ENCODE results near the gene CACNG1. TPM values are rescaled to one million over a fixed set of nuclear protein-coding genes. Genes with fewer than 3 reads are reported as not detected.

The CACNG1 gene
- total and polyA plus RNA-seq, 5 donors = not detected

- WGBS = 92% methylated on average over 9 of the region's 9 CpGs
- intact Hi-C loops (cut with DNase I) = no loop called here
- H3K4me1 ChIP-seq (ENCODE audit: control insufficient read depth, insufficient read depth, low read length) = no peaks in the 10 kb centered on the region
These were observed 8.5 kb downstream of the CACNG1 start for GRCh38 chr17:67052720-67053437.

GRCh38 chr17:67053438-67054000 is 9.2 kb downstream of the CACNG1 start:
- Histone ChIP-seq H3K4me3 (ENCODE audit: low read length) (no peak overlapping the region), H3K9me3 (ENCODE audit: control insufficient read depth, low read length) (no peaks in the 10 kb centered on the region), H3K27ac (ENCODE audit: low read length) (no peak overlapping the region), H3K4me1 (ENCODE audit: control insufficient read depth, insufficient read depth, low read length) (no peaks in the 10 kb centered on the region), H3K27me3 (ENCODE audit: control insufficient read depth, insufficient read depth) (no peaks in the 10 kb centered on the region)
- 84% methylated on average over 9 of the region's 9 CpGs for WGBS
- no peak for ATAC-seq
- DNase-seq = no peak
- intact Hi-C loops (cut with DNase I) = no loop called here

More at GRCh38 chr17:67052720-67053437, 8.5 kb downstream of the CACNG1 start:
- Histone ChIP-seq H3K27me3 (ENCODE audit: control insufficient read depth, insufficient read depth) (no peaks in the 10 kb centered on the region), H3K9me3 (ENCODE audit: control insufficient read depth, low read length) (no peaks in the 10 kb centered on the region), H3K27ac (ENCODE audit: low read length) (no peak overlapping the region), H3K4me3 (ENCODE audit: low read length) (no peak overlapping the region)
- no peak for DNase-seq
- ATAC-seq = no peak

- no peaks in the 10 kb centered on the region for H3K4me1 ChIP-seq (ENCODE audit: control insufficient read depth, insufficient read depth, low read length)
- ATAC-seq = no peak
- intact Hi-C loops (cut with DNase I) = no loop called here
- WGBS = 73% methylated on average over 19 of the region's 19 CpGs
- H3K4me3 ChIP-seq (ENCODE audit: low read length) = no peak overlapping the region
- no peaks in the 10 kb centered on the region for H3K27me3 ChIP-seq (ENCODE audit: control insufficient read depth, insufficient read depth)
- no peak for DNase-seq
- no peaks in the 10 kb centered on the region for H3K9me3 ChIP-seq (ENCODE audit: control insufficient read depth, low read length)
- H3K27ac ChIP-seq (ENCODE audit: low read length) = no peak overlapping the region
These were observed 9.7 kb downstream of the CACNG1 start for GRCh38 chr17:67054011-67054591.

GRCh38 chr17:67054608-67055007 is 10.3 kb downstream of the CACNG1 start:
- ATAC-seq (no peak), DNase-seq (no peak)
- 95% methylated on average over 5 of the region's 5 CpGs for WGBS
- H3K27ac ChIP-seq (ENCODE audit: low read length) = no peak overlapping the region
- intact Hi-C loops (cut with DNase I) = no loop called here
- H3K4me1 ChIP-seq (ENCODE audit: control insufficient read depth, insufficient read depth, low read length) = no peaks in the 10 kb centered on the region
- H3K9me3 ChIP-seq (ENCODE audit: control insufficient read depth, low read length) = no peaks in the 10 kb centered on the region
- no peak overlapping the region for H3K4me3 ChIP-seq (ENCODE audit: low read length)
- H3K27me3 ChIP-seq (ENCODE audit: control insufficient read depth, insufficient read depth) = no peaks in the 10 kb centered on the region

GRCh38 chr17:67055041-67055443 is 10.7 kb downstream of the CACNG1 start:
- Histone ChIP-seq H3K27ac (ENCODE audit: low read length) (no peak overlapping the region), H3K27me3 (ENCODE audit: control insufficient read depth, insufficient read depth) (no peaks in the 10 kb centered on the region), H3K4me1 (ENCODE audit: control insufficient read depth, insufficient read depth, low read length) (no peaks in the 10 kb centered on the region), H3K9me3 (ENCODE audit: control insufficient read depth, low read length) (no peaks in the 10 kb centered on the region), H3K4me3 (ENCODE audit: low read length) (no peak overlapping the region)
- ATAC-seq (no peak), DNase-seq (no peak)
- 93% methylated on average over 19 of the region's 19 CpGs for WGBS
- intact Hi-C loops (cut with DNase I) = no loop called here

- intact Hi-C loops (cut with DNase I) = no loop called here
- DNase-seq (no peak), ATAC-seq (no peak)
- WGBS = 84% methylated on average over 29 of the region's 29 CpGs
- H3K27ac ChIP-seq (ENCODE audit: low read length) = no peak overlapping the region
- H3K4me1 ChIP-seq (ENCODE audit: control insufficient read depth, insufficient read depth, low read length) = no peaks in the 10 kb centered on the region
- H3K4me3 ChIP-seq (ENCODE audit: low read length) = no peak overlapping the region
- no peaks in the 10 kb centered on the region for H3K27me3 ChIP-seq (ENCODE audit: control insufficient read depth, insufficient read depth)
- H3K9me3 ChIP-seq (ENCODE audit: control insufficient read depth, low read length) = no peaks in the 10 kb centered on the region
These were observed 11.7 kb downstream of the CACNG1 start for GRCh38 chr17:67055811-67056745.

GRCh38 chr17:67056746-67057490 is 12.6 kb downstream of the CACNG1 start:
- H3K4me1 ChIP-seq (ENCODE audit: control insufficient read depth, insufficient read depth, low read length) = no peaks in the 10 kb centered on the region
- no peak for DNase-seq
- H3K27ac ChIP-seq (ENCODE audit: low read length) = no peak overlapping the region
- no peak for ATAC-seq
- no peaks in the 10 kb centered on the region for H3K27me3 ChIP-seq (ENCODE audit: control insufficient read depth, insufficient read depth)
- intact Hi-C loops (cut with DNase I) = no loop called here
- whole genome bisulfite sequencing = 79% methylated on average over 18 of the region's 18 CpGs
- no peaks in the 10 kb centered on the region for H3K9me3 ChIP-seq (ENCODE audit: control insufficient read depth, low read length)
- no peak overlapping the region for H3K4me3 ChIP-seq (ENCODE audit: low read length)

GRCh38 chr17:67058036-67058435 is 13.7 kb downstream of the CACNG1 start:
- intact Hi-C loops (cut with DNase I) = no loop called here
- H3K4me1 ChIP-seq (ENCODE audit: control insufficient read depth, insufficient read depth, low read length) = no peaks in the 10 kb centered on the region
- WGBS = 97% methylated on average over 8 of the region's 8 CpGs
- DNase-seq = no peak
- no peaks in the 10 kb centered on the region for H3K27me3 ChIP-seq (ENCODE audit: control insufficient read depth, insufficient read depth)
- no peak overlapping the region for H3K4me3 ChIP-seq (ENCODE audit: low read length)
- no peaks in the 10 kb centered on the region for H3K9me3 ChIP-seq (ENCODE audit: control insufficient read depth, low read length)
- H3K27ac ChIP-seq (ENCODE audit: low read length) = no peak overlapping the region
- no peak for ATAC-seq

GRCh38 chr17:67059372-67059771 is 15.0 kb downstream of the CACNG1 start:
- ATAC-seq (peak in 1 of 2 donors; percentile 37), DNase-seq (peak; percentile 18 to 67 (median 51))
- Histone ChIP-seq H3K4me1 (ENCODE audit: control insufficient read depth, insufficient read depth, low read length) (no peaks in the 10 kb centered on the region), H3K27me3 (ENCODE audit: control insufficient read depth, insufficient read depth) (no peaks in the 10 kb centered on the region), H3K4me3 (ENCODE audit: low read length) (no peak overlapping the region), H3K9me3 (ENCODE audit: control insufficient read depth, low read length) (no peaks in the 10 kb centered on the region), H3K27ac (ENCODE audit: low read length) (no peak overlapping the region)
- intact Hi-C loops (cut with DNase I) = no loop called here
- WGBS = 62% methylated on average over 6 of the region's 6 CpGs

GRCh38 chr17:67063141-67063540 is 18.8 kb downstream of the CACNG1 start:
- Histone ChIP-seq H3K4me1 (ENCODE audit: control insufficient read depth, insufficient read depth, low read length) (no peaks in the 10 kb centered on the region), H3K27ac (ENCODE audit: low read length) (no peak overlapping the region), H3K27me3 (ENCODE audit: control insufficient read depth, insufficient read depth) (no peaks in the 10 kb centered on the region), H3K9me3 (ENCODE audit: control insufficient read depth, low read length) (no peaks in the 10 kb centered on the region), H3K4me3 (ENCODE audit: low read length) (no peak overlapping the region)
- ATAC-seq (no peak), DNase-seq (no peak)
- 76% methylated on average over 6 of the region's 6 CpGs for WGBS
- intact Hi-C loops (cut with DNase I) = no loop called here
